Ascending aorta (tissue), 2 donors: Measurements from ENCODE around the gene RPS27A. TPM values are rescaled to one million over a fixed set of nuclear protein-coding genes. Genes with fewer than 3 reads are reported as not detected.
A peak's percentile ranks its signal among the peaks of the same experiment; 100 is the strongest.

ENCODE experiments used
- DNase-seq, 2 donors: peaks; one replicate each; pipeline ENCODE4 v3.0.0-alpha.2; 2019; ENCODE audit warnings: low spot score in 2 of 2
- H3K27ac ChIP-seq, 2 donors: fragments of 200-600 bp; sonication (generic); one replicate each; pipeline ENCODE4 v1.5.1; 2016 to 2017; ENCODE audit warnings: mild to moderate bottlenecking in 1 of 2
- H3K27me3 ChIP-seq: fragments of 200-600 bp; sonication (generic); one replicate; pipeline ENCODE4 v1.5.1; 2017
- H3K36me3 ChIP-seq, 2 donors: fragments of 200-600 bp; sonication (generic); one replicate each; pipeline ENCODE4 v1.5.1; 2016
- H3K4me1 ChIP-seq, 2 donors: fragments of 200-600 bp; sonication (generic); one replicate each; pipeline ENCODE4 v1.5.1; 2016 to 2017; ENCODE audit warnings: mild to moderate bottlenecking in 1 of 2
- H3K4me3 ChIP-seq, 2 donors: fragments of 200-600 bp; sonication (generic); one replicate each; pipeline ENCODE4 v1.5.1; 2016 to 2017; ENCODE audit warnings: mild to moderate bottlenecking in 1 of 2
- H3K9me3 ChIP-seq, 2 donors: fragments of 200-600 bp; sonication (generic); one replicate each; pipeline ENCODE4 v1.5.1; 2016
- intact Hi-C: fragments of 100-400 bp; cut with DNase I; formaldehyde crosslinking; loops from one replicate; pipeline ENCODE4 v1.15.1; 2023
- total RNA-seq: library from RNA; depleted of rRNA; stranded (reverse); fragments of >200 nt; gene quantifications from one replicate; pipeline ENCODE4 v1.1.0, GENCODE V29; 2016
- TF ChIP-seq, protein P1 (sequence below), 3 experiments: fragments of 200-600 bp in 2 of 3; fragments of 450-650 bp in 1 of 3; sonication (generic) in 2 of 3; IDR thresholded peaks; one replicate each; pipeline ENCODE4 v1.5.1; 2016 to 2019; ENCODE audit warnings: antibody characterized with exemption in 3 of 3, mild to moderate bottlenecking in 1 of 3, moderate library complexity in 1 of 3

RPS27A gene
- total RNA-seq, 1 donor from 2014 or later, result 262 TPM

DNA sequence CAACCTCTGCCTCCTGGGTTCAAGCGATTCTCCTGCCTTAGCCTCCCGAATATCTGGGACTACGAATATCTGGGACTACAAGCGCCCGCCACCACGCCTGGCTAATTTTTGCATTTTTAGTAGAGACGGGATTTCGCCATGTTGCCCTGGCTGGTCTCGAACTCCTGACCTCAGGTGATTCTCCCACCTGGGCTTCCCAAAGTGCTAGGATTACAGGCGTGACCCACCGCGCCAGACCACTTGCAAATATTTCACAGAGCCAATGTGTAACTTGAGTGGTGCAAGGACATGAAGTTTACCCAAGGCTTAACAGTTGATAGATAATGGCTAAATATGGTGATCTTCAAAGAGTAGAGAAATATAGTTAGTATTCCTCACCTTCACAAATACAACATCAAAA is 50.6 kb downstream of the RPS27A start:
- peak overlapping the region; percentile 92 for H3K27ac ChIP-seq
- H3K4me3 ChIP-seq, result peak overlapping the region; percentile 81 to 87
- no peaks in the 10 kb centered on the region for H3K36me3 ChIP-seq
- H3K9me3 ChIP-seq, result no peaks in the 10 kb centered on the region
- H3K4me1 ChIP-seq, result peaks cover 0 to 9% of the 10 kb centered on the region in 2 donors
- no peak for DNase-seq
- TF ChIP-seq, protein P1, sequence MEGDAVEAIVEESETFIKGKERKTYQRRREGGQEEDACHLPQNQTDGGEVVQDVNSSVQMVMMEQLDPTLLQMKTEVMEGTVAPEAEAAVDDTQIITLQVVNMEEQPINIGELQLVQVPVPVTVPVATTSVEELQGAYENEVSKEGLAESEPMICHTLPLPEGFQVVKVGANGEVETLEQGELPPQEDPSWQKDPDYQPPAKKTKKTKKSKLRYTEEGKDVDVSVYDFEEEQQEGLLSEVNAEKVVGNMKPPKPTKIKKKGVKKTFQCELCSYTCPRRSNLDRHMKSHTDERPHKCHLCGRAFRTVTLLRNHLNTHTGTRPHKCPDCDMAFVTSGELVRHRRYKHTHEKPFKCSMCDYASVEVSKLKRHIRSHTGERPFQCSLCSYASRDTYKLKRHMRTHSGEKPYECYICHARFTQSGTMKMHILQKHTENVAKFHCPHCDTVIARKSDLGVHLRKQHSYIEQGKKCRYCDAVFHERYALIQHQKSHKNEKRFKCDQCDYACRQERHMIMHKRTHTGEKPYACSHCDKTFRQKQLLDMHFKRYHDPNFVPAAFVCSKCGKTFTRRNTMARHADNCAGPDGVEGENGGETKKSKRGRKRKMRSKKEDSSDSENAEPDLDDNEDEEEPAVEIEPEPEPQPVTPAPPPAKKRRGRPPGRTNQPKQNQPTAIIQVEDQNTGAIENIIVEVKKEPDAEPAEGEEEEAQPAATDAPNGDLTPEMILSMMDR (IDR thresholded peaks at IDR 0.05), result no peak
- H3K27me3 ChIP-seq, result no peaks in the 10 kb centered on the region
- intact Hi-C loops, result loop anchor here (5.0 kb wide), 3 partner anchors 51 to 234 kb away; partner anchors contain the start of genes CFAP36, CLHC1 and RPS27A

Other genes with a start within 250 kb of the RPS27A start
- 296 TPM for gene RTN4, start 182.2 kb upstream of the RPS27A start, total RNA-seq
- not detected for gene CLHC1, start 395 bp upstream of the RPS27A start, total RNA-seq
- 15.2 TPM for gene MTIF2, start 36.5 kb downstream of the RPS27A start, total RNA-seq
- gene CCDC88A, start 187.2 kb downstream of the RPS27A start, total RNA-seq, result 39.2 TPM